ENCODE data around the gene TRIM71. TPM values are rescaled to one million over a fixed set of nuclear protein-coding genes. Genes with fewer than 3 reads are reported as not detected.
"Not testable (repeated sequence)": the region's sequence is repeated elsewhere in the genome, so short reads cannot be mapped to it uniquely, and the experiment has no call there.

Gene TRIM71
- total RNA-seq, 1 donor from 2014 or later, result not detected

DNA sequence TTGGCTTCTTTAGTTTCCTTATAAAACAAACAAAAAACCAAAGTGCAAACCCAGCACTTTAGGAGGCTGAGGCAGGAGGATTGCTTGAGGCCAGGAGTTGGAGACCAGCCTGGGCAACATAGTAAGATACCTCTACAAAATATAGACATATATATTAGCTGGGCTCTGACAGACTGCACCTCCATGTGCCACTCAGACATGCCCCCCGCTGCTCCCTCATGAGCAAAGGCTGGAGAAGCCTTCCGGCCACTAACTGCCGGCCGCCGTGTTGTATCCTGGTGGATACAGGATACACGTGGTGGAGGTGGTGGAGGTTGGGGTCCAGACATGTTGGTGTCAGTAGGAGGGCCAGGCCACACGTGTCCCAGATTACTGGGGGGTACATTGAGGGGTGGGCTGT is 104.3 kb downstream of the TRIM71 start:
- no peak for DNase-seq (ENCODE audit: low read depth)

DNA sequence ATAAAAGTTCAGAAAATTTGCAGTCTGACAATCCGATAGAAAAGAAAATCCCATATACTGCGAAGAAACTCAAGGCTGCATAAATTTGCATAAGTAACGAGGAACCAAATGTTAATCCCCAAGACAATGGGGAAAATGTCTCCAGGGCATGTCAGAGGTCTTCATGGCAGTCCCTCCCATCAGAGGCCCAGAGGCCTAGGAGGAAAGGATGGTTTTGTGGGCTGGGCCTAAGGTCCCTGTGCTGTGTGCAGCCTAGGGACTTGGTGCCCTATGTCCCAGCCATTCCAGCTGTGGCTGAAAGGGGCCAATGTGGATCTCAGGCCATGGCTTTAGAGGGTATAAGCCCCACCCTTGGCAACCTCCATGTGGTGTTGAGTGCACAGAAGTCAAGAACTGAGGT is 112.4 kb downstream of the TRIM71 start:
- DNase-seq (ENCODE audit: low read depth), result no peak

DNA sequence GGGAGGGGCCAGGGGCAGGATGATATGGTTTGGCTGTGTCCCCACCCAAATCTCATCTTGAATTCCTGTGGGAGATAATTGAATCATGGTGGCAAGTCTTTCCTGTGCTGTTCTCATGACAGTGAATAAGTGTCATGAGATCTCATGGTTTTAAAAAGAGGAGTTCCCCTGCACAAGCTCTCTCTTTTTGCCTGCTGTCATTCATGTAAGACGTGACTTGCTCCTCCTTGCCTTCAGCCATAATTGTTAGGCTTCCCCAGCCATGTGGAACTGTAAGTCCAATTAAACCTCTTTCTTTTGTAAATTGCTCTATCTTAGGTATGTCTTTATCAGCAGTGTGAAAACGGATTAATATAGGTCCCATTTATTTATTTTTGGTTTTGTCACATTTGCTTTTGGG is 113.5 kb downstream of the TRIM71 start:
- DNase-seq (ENCODE audit: low read depth), result not testable (repeated sequence)

DNA sequence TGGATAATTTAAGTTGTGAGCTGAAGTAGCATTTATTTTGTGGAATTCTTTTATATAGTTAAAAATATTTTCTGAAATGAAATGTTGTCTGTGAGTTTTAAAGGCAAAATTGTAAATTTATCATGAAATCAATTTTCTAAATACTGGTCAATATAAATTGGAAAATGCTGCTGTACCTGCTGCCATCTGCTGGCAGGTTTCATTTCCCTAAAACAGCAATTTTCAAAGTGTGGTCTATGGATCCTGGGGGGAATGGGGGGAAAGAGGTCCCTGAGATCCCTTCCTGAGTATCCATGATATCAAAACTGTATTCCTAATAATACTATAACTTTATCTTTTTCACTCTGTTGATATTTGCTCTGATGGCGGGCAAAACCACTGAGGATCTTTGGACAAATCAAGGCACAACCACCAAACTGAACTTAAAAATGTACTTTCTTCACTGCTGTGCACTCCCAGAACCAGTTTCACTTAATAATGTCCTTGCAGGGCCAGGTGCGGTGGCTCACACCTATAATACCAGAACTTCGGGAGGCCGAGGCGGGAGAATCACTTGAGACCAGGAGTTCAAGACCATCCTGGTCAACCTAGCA is 116.4 kb downstream of the TRIM71 start:
- DNase-seq (ENCODE audit: low read depth), result peak; percentile 24

DNA sequence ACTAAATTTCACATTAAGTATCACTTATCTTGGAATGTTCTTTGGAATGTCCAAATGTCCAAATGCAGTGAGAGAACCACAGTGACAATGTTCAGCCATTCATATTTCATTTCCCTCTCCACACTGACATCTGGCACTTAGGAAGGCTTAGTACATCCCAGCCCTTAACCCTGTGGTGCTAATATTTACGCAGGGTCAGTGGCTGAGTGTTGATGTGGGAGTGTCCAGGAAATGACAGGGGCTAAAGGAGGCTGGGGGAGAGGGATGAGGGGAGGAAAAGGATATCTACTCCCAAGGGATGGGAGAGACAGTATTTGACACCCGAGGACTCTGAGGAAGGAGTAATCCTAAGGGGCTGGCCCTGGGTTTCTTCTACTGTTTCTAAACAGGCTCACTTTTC is 119.5 kb downstream of the TRIM71 start:
- no peak for DNase-seq (ENCODE audit: low read depth)

DNA sequence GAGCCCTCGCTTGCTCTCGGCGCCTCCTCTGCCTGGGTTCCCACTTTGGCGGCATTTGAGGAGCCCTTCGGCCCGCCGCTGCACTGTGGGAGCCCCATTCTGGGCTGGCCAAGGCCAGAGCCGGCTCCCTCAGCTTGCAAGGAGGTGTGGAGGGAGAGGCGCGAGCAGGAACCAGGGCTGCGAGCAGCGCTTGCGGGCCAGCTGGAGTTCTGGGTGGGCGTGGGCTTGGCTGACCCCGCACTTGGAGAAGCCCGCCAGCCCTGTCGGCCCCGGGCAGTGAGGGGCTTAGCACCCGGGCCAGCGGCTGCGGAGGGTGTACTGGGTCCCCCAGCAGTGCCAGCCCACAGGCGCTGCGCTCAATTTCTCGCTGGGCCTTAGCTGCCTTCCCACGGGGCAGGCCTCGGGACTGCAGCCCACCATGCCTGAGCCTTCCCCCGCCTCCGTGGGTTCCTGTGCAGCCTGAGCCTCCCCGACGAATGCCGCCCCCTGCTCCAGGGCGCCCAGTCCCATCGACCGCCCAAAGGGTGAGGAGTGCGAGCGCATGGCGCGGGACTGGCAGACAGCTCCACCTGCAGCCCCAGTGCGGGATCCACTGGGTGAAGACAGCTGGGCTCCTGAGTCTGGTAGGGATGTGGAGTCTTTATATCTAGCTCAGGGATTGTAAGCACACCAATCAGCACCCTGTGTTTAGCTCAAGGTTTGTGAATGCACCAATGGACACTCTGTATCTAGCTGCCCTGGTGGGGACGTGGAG is 121.9 kb downstream of the TRIM71 start:
- not testable (repeated sequence) for DNase-seq (ENCODE audit: low read depth)

DNA sequence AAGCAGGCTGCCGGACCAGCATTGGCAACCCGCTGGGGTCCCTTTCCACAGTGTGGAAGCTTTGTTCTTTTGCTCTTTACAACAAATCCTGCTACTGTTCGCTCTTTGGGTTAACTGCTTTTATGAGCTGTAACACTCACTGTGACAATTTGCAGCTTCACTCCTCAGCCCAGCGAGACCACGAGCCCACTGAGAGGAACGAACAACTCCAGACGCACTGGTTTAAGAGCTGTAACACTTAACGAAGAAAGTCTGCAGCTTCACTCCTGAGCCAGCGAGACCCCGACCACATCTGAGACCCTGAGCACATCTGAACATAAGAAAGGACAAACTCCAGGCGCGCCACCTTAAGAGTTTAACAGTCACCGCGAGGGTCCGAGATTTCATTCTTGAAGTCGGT is 122.9 kb downstream of the TRIM71 start:
- DNase-seq (ENCODE audit: low read depth), result no peak

DNA sequence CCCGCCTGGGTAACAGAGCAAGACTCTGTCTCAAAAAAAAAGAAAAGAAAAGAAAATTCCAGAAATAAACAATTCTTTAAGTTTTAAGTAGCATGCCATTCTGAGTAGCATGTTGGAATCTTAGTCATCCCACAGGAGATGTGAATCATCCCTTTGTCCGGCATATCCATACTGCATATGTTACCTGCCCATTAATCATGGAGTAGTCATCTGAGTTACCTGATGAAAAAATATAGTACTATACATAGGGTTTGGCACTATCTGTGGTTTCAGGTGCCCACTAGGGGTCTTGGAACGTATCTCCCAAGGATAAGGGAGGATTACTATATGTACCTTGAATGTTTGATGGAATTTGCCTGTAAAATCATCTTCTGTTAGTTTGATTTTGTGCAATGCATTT is 127.3 kb downstream of the TRIM71 start:
- DNase-seq (ENCODE audit: low read depth), result no peak

DNA sequence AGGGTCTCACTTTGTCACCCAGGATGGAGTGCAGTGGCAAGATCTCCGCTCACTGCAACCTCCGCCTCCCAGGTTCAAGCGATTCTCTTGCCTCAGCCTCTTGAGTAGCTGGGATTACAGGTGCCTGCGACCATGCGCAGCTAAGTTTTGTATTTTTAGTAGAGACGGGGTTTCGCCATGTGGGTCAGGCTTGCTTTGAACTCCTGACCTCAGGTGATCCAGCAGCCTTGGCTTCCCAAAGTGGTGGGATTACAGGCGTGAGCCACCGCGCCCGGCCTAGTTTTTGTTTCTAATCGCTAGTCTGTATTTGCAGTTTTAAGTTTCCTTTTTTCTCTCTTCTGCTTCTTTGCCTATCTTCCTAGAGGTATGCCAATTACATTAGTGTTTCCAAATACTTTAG is 127.8 kb downstream of the TRIM71 start:
- DNase-seq (ENCODE audit: low read depth), result not testable (repeated sequence)

DNA sequence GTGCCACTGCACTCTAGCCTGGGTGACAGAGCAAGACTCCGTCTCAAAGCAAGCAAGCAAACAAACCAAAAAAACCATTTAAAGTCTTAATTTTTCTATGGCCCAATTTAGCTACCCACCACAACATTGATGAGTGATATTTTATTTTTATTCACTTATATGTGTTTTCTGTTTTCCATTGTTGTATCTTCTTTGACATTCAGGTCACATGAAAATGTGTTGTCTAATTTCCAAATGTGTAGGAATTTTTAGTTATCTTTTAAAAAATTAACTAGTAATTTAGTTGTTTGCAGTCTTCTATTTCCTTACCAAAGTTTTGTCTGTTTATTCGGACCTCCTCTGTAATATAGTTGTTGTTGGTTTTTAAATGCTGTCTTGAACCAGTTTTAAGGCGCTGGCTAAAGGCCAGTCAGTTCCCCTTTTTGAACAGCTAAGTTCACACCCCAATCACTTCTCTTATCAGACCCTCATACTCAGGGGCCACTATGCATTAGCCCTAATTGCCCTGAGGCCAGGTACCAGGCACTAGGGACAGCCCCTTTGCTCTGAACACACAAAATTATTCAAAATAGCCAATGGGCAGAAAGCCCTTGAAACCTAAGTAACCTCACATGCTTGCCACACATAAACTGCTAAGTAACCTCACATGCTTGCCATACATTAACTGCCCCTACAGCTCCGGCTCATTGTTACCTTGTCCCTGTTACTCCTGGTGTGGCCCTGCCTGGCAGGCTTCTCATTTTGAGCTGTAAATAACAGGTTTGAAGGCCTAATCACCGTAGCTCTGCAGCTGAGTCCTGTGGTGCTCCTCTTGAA is 129.4 kb downstream of the TRIM71 start:
- DNase-seq (ENCODE audit: low read depth), result no peak

Other genes with a start within 250 kb of the TRIM71 start
- gene DYNC1LI1, start 247.1 kb upstream of the TRIM71 start, total RNA-seq, result 37.9 and 42.3 TPM in 2 replicates
- gene CNOT10, start 132.8 kb upstream of the TRIM71 start, total RNA-seq, result 14.7 and 17.1 TPM in 2 replicates
- gene CCR4, start 133.6 kb downstream of the TRIM71 start, total RNA-seq, result not detected in 2 replicates

All from myocyte (in vitro differentiated cells).